Epithelial cell of prostate (primary cell): ENCODE data around the gene HMGCLL1.

ENCODE experiments used
- DNase-seq: peaks from one replicate; pipeline ENCODE4 v3.0.0-alpha.2; 2011; ENCODE audit warnings: low read depth, low spot score
- H3K27ac ChIP-seq: fragments of 450-650 bp; 2 replicates; pipeline ENCODE4 v1.5.1; 2017; ENCODE audit warnings: mild to moderate bottlenecking

HMGCLL1 gene

GRCh38 chr6:55578537-55579363, at the start of gene HMGCLL1:
Gene HMGCLL1 (minus strand): TSS chr6:55579192. CDS start chr6:55579055, 137 bp downstream.
- no peak within 1 kb of the TSS for H3K27ac ChIP-seq
- no peak for DNase-seq

- no peak for DNase-seq
- no peak overlapping the region for H3K27ac ChIP-seq
These were observed 43.0 kb upstream of the HMGCLL1 start for GRCh38 chr6:55621993-55622392.

GRCh38 chr6:55621244-55621643, 42.3 kb upstream of the HMGCLL1 start:
- no peak for DNase-seq
- no peak overlapping the region for H3K27ac ChIP-seq

GRCh38 chr6:55617272-55617671, 38.3 kb upstream of the HMGCLL1 start:
- no peak overlapping the region for H3K27ac ChIP-seq
- no peak for DNase-seq

GRCh38 chr6:55604021-55604420, 25.0 kb upstream of the HMGCLL1 start:
- DNase-seq, result no peak
- no peak overlapping the region for H3K27ac ChIP-seq

GRCh38 chr6:55601120-55601519, 22.1 kb upstream of the HMGCLL1 start:
- no peak overlapping the region for H3K27ac ChIP-seq
- no peak for DNase-seq

GRCh38 chr6:55594442-55594841, 15.4 kb upstream of the HMGCLL1 start:
- no peak overlapping the region for H3K27ac ChIP-seq
- no peak for DNase-seq

GRCh38 chr6:55584654-55585354, 5.8 kb upstream of the HMGCLL1 start:
- no peak for DNase-seq
- H3K27ac ChIP-seq, result no peak overlapping the region

GRCh38 chr6:55576811-55577210, 2.2 kb downstream of the HMGCLL1 start:
- no peak overlapping the region for H3K27ac ChIP-seq
- no peak for DNase-seq

GRCh38 chr6:55574556-55574955, 4.4 kb downstream of the HMGCLL1 start:
- DNase-seq, result no peak
- no peak overlapping the region for H3K27ac ChIP-seq

GRCh38 chr6:55569638-55570037, 9.4 kb downstream of the HMGCLL1 start:
- DNase-seq, result no peak

GRCh38 chr6:55568808-55569439, 10.1 kb downstream of the HMGCLL1 start:
- H3K27ac ChIP-seq, result no peak overlapping the region
- no peak for DNase-seq

More at GRCh38 chr6:55569638-55570037, 9.4 kb downstream of the HMGCLL1 start:
- no peak overlapping the region for H3K27ac ChIP-seq

GRCh38 chr6:55567558-55567957, 11.4 kb downstream of the HMGCLL1 start:
- DNase-seq, result no peak
- no peak overlapping the region for H3K27ac ChIP-seq

- DNase-seq, result no peak
These were observed 12.8 kb downstream of the HMGCLL1 start for GRCh38 chr6:55566036-55566710.

GRCh38 chr6:55562318-55562717, 16.7 kb downstream of the HMGCLL1 start:
- DNase-seq, result no peak
- H3K27ac ChIP-seq, result no peak overlapping the region

More at GRCh38 chr6:55566036-55566710, 12.8 kb downstream of the HMGCLL1 start:
- no peak overlapping the region for H3K27ac ChIP-seq

- no peak overlapping the region for H3K27ac ChIP-seq
- DNase-seq, result no peak
These were observed 18.6 kb downstream of the HMGCLL1 start for GRCh38 chr6:55560290-55560885.

- no peak overlapping the region for H3K27ac ChIP-seq
- DNase-seq, result no peak
These were observed 21.8 kb downstream of the HMGCLL1 start for GRCh38 chr6:55557146-55557545.

- DNase-seq, result no peak
These were observed 33.2 kb downstream of the HMGCLL1 start for GRCh38 chr6:55545791-55546190.

GRCh38 chr6:55543633-55544309, 35.2 kb downstream of the HMGCLL1 start:
- H3K27ac ChIP-seq, result no peak overlapping the region
- no peak for DNase-seq

More at GRCh38 chr6:55545791-55546190, 33.2 kb downstream of the HMGCLL1 start:
- H3K27ac ChIP-seq, result no peak overlapping the region
